Left renal pelvis (tissue), 4 donors: ENCODE results near the gene SRRM3. TPM values are rescaled to one million over a fixed set of nuclear protein-coding genes. Genes with fewer than 3 reads are reported as not detected.
"Not testable (repeated sequence)": the region's sequence is repeated elsewhere in the genome, so short reads cannot be mapped to it uniquely, and the experiment has no call there.

Experiments
- DNase-seq, 4 donors: peaks; one replicate each; pipeline ENCODE4 v3.0.0-alpha.2; 2013; ENCODE audit warnings: low read depth in 4 of 4, low spot score in 3 of 4
- polyA plus RNA-seq, 4 donors: library from polyadenylated mRNA; unstranded; fragments of 120-200 nt; gene quantifications; one replicate each; pipeline ENCODE4 v1.2.1, GENCODE V29; 2013; ENCODE audit not compliant: insufficient read length in 4 of 4

The SRRM3 gene
- polyA plus RNA-seq, 4 donors: 0.14 to 2.2 (median 1.2) TPM

DNA sequence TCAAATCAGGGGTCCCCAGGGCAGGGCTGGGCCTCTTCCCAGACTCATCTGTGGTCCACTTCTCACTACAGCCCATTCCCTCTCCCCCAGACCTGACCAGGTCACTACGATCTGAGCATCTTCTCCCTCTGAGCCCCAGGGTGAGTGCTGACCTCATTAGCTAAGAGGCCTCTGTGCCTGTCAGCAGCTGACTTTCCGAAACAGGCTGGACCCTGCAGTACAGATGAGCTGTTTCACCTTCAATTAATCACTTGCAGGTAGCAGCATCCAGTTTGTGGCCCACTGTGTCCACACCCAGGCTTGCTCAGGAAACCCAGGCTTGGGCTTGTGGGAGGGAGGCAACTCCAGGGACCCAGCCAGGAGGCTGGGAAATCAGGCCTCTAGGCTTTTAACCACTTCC, 24.3 kb downstream of the SRRM3 start:
- no peak for DNase-seq

DNA sequence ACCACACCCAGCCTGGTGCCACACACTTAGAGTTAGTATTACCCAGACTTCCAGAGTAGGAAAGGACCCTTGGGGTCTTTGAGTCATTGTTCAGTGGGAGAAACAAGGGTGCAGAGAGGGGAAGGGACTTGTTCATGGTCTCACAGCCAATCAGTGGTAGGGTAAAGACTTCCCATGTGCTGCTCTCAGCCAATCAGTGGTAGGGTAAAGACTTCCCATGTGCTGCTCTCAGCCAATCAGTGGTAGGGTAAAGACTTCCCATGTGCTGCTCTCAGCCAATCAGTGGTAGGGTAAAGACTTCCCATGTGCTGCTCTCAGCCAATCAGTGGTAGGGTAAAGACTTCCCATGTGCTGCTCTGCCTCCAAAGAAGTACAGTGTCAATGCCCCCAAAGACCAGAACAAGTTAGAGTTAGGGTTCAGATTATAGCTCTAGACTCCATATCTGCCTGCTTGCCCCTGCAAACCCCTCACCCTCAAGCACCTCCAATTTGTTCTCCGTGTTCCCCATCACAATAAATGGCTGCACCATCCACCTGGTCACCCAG, 25.3 kb downstream of the SRRM3 start:
- DNase-seq: not testable (repeated sequence)

DNA sequence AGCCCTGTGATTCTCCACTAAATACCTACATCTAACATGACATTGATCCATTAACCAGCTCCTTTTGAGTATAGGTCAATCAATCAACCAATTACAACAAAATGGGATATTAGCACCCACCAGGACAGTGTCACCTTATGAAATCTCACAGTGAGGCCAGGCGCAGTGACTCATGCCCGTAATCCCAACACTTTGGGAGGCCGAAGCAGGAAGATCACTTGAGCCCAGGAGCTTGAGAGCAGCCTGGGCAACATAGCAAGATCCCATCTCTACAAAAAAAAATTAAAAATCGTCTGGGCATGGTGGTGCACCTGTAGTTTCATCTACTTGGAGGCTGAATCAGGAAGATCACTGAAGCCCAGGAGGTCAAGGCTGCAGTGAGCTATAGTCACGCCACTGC, 28.5 kb downstream of the SRRM3 start:
- no peak for DNase-seq

DNA sequence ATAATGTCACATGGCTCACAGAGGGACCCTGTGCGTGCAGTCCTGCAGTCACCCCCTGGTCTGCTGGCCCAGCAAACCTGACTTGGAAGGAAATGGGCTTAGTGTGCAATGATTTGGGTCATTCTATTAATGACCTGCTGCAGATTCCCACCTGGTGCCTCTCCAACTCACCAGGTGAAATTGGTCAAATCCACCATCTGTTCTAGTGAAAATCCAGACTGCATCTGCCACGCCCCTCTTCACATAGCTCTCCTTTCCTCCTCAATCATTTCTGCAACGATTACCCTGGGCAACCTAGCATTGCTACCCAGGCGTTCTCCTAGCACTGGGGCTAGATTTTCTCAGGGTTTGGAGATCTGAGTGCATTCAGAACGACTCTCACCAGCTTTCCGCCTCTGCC, 29.4 kb downstream of the SRRM3 start:
- DNase-seq: no peak

DNA sequence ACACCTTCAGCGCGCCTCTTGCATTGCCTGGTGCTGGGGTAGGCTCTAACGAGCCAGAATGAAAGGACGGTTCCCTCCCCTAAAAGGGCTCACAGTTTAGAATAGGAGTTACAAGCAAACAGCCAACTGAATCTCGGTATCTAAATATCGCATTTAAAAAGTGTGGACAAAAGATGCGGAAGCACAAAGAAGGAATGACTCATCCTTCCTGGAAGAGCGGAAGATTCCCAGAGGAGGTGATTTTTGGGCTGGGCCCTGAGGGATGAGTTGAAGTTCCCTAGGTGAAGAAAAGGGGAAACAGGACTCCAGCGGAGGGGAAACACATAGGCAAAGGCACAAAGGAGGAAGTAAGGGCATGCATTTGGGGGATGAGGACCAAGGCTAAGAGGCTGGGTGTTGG, 29.9 kb downstream of the SRRM3 start:
- no peak for DNase-seq

DNA sequence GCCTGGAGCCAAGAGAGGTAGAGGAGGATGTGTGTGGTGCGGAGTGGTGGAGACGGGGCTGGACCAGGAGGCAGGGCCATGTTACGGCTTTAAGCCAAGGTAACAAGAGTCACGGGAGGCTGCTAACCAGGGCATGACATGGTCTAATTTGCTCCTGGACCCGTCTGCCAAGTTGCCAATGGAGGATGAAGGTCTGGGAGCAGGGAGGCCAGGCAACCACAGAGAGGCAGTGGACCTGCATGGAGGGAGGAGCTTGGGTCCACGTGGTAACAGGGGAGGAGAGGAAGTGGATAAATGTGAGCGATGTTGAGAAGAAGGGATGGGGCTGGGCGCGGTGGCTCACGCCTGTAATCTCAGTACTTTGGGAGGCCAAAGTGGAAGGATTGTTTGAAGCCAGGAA, 31.0 kb downstream of the SRRM3 start:
- DNase-seq: no peak

DNA sequence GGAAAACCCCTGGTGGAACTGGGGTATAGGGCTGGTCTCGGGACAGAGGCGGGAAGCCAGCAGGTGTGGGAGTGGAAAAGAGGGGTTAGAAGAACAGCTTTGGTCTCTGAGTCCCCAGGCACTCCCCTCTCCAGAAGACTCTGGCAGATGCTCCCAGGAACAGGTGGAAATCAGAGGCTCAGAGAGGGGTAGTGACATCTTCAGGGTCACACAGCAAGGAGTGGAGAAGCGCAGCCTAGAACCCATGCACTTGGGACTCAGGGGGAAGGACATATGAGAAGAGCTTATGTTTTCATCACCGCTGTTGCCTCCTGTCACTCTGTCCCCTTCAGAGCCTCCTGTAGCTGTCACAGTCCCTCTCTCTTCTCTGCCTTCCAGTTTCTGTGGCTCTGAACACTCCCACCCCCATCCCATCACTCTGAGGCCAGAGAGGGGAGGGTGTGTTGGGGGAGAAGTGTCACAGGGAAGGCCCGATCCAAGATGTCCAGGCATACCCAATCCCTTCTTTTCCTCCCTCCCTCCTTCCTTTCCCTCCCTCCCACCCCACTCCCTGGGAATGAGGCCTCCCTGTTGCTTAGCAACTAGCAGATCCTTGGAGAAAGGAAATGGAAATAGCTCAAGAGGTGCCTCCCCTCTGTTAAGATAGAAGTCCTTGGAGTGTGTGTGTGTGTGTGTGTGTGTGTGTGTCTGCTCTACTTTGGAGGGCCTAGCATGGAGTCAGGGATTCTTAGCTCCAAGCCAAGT, 32.0 kb downstream of the SRRM3 start:
- DNase-seq: no peak

DNA sequence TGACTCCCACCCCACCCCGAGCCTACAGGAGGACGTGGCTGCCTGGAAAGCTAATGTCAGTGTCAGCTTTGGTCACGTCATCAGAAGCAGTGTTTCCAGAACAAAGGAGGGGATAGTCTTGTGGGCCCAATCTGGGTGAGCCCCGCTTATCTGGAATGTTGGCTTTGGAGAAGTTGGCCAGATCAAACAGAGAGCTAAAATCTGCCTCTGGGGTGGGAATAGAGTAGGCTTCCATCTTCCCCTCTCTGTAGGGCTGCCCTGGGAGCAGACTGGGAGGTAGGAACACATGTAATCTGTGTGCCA, 32.5 kb downstream of the SRRM3 start:
- no peak for DNase-seq

DNA sequence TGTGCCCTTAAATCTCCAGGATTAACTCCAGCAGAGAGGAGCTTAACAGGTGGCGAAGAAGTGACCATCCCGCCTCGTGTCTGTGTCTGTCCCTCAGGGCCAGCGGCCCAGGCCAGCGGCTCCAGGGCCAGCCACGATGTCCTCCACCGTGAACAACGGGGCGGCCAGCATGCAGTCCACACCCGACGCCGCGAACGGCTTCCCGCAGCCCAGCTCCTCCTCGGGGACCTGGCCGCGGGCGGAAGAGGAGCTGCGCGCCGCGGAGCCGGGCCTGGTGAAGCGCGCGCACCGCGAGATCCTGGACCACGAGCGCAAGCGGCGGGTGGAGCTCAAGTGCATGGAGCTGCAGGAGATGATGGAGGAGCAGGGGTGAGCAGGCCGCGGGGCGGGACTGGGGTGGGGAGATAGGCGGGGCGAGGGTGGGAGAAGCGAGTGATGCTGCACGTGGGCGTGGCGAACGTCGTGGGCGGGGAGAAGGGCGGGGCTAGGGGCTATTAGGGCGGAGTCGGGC, 33.3 kb downstream of the SRRM3 start:
- peak in 2 of 4 donors; percentile 42 to 44 for DNase-seq

DNA sequence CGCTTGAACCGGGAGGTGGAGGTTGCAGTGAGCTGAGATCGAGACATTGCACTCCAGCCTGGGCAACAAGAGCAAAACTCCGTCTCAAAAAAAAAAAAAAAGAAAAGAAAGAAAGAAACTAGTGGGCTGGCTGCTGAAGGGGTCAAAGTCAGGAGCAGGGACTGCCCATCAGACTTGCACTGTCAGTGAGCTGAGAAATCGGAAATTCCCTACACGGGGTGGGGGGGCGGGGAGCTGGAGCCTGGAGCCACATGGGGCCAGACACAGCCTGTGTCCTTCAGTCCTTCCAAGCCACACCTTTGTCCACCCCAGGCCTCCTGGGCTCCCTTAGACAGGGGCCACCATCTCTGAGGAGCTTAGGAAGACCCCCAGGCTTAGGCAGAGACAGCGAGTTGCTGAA, 34.5 kb downstream of the SRRM3 start:
- DNase-seq: no peak

DNA sequence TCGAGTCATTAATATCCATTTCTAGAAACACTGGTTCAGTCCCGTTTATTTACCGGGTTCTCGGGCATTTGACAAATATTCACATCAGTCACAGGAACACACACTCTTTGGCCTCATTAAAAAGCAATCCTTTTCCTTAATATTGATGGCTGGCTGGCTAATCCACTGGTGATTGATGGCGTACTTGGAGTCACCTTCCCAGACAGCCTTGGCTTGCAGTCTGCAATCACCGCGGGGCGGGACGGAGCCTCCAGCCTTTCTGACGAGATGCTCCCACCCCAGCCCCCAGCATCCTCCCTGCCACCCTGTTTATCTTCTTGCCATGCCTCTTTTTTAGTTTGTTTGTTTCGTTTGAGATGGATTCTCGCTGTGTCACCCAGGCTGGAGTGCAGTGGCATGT, 36.6 kb downstream of the SRRM3 start:
- no peak for DNase-seq

DNA sequence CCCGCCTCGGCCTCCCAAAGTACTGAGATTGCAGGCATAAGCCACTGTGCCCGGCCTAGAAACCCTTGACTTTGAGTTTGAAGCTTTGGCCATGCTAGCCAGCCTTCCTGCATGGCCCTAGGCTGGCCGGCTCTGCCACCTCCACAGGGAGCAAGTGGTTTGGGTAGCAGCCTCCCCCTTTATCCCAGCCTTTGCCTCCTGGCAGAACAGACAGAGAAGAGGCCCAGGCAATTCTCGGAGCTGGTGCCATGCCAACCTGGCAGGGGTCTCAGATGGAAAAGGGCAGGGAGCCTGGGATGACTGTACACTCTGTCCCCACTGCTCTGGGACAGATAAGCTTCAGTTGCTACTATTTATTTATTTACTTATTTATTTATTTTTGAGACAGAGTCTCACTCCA, 39.4 kb downstream of the SRRM3 start:
- DNase-seq: no peak

DNA sequence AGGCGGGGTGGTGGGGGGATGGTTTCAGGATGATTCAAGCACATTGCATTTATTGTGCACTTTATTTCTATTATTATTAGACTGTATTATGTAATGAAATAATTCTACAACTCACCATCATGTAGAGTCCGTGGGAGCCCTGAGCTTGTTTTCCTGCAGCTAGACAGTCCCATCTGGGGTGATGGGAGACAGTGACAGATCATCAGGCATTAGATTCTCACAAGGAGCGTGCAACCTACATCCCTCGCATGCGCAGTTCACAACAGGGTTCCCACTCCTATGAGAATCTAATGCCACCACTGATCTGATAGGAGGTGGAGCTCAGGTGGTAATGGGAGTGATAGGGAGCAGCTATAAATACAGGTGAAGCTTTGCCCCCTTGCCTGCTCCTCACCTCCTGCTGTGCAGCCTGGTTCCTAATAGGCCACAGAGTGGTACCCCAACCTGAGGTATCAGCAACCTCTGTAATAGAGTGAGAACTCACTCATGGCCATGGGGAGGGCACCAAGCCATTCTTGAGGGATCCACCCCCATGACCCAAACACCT, 40.9 kb downstream of the SRRM3 start:
- not testable (repeated sequence) for DNase-seq

DNA sequence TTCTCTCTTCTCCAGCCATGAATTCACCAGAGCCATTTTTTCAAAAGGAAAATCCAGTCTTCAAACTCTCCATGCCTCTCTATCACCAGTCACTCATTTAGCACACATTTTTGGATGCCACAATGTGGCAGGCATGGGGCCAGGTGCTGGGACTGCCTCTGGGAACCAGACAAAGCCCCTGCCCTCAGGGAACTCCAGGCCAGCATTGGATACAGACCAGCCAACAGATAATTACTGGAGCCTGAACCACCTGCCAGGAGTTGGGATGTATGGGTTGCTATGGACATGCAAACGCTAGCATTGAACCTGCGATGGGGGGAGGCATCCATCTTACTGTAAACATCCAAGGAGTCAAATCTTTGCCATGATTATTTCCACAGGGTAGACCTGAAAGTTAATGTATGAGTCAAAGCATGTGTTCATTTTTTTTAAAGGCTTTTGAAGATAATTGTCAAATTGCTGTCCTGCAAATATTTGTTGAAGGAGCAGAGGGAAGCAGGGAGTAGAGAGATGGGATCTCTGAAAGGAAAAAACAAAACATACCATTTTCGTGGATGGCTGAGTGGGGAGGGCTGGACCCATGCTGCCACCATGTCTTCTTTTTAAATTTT, 43.2 kb downstream of the SRRM3 start:
- no peak for DNase-seq

DNA sequence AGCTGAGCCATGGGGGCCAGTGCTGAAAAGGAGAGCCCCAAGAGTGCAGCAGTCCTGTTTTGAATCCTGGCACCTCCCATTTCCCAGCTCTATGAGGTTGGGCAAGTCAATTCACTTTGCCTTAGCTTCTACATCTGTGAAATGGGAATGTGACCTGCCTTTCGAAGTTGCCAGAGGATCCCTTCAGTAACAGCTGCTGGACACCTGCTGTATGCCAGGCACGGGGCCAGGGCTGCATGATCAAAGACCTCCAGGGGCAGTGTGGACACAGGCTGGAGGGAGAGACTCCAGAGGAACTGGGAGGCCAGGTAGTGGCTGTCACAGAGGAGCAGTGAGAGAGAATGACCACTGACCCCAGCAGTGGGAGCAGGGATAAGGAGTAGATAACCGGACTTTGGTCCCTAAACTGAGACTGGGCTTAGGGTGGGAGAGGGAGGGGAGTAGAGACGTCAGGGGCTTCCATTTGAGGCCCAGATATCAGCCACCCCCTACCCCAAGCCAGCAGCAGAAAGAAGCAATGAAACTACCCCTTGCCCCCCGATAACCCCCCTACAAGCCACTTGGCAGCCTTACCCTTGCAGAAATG, 45.2 kb downstream of the SRRM3 start:
- no peak for DNase-seq

DNA sequence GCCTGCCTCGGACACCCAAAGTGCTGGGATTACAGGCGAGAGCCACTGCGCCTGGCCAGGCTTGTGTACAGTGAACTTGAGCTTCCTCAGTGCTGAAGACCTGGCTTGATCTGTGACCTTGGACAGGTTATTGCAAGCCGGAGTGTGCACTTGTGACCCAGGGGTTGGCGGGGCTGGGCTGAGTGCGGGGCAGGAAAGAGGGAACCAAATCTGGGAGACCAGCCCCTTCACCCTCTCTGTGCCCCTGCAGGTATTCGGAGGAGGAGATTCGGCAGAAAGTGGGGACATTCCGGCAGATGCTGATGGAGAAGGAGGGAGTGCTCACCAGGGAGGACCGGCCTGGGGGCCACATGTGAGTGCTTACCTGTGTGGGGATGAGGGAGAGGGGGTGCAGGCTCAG, 46.2 kb downstream of the SRRM3 start:
- no peak for DNase-seq

DNA sequence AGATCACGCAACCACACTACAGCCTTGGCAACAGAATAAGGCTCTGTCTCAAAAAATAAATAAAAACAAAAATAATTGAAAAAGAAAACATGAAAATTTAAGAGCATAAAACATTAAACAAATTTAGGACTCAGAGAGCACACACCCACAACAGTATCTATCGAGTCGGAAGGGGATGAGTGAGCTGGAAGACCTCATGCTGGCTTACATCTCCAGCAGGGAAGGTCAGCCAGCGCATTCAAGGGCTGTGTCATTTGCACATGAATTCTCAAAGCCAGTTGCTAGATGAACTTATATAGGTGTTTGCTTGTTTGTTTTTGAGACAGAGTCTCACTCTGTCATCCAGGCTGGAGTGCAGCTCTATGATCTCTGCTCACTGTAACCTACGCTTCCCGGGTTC, 50.3 kb downstream of the SRRM3 start:
- DNase-seq: no peak

DNA sequence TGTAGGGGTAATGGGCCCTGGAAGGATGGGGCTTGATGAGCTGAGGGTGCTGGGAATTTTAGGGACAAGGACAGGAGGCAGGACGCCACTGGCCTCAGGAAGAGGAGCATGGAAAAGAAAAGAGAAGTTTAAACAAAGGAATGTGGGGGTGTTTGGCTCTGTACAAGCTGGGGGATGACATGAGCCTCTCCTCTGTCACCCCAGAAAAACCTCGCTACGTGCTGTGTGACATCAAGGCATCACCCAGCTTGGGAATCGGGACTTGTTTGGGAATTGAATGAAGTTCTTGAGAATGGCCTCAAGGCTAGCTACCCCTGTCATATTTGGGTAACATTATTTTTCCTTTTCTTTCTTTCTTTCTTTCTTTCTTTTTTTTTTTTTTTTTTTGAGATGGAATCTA, 53.1 kb downstream of the SRRM3 start:
- no peak for DNase-seq

DNA sequence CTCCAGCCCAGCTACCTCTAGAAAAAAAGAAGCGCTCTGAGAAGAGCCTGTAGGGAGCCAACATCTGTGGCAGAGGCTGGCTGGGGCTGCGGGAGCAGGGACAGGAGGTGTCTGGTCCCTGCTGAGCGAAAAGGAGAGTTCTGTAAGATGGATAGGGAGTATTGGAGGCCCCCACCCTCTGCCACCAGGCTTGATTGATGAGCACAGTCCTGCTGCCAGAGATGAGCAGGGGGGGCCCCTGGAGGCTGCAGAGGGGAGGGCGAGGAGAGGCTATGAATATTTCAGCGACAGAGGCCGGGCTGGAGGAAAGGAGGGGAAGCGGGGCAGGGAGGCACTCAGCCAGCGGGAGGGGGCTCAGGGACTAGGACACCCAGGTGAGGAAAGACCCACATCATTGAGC, 56.3 kb downstream of the SRRM3 start:
- DNase-seq: no peak

DNA sequence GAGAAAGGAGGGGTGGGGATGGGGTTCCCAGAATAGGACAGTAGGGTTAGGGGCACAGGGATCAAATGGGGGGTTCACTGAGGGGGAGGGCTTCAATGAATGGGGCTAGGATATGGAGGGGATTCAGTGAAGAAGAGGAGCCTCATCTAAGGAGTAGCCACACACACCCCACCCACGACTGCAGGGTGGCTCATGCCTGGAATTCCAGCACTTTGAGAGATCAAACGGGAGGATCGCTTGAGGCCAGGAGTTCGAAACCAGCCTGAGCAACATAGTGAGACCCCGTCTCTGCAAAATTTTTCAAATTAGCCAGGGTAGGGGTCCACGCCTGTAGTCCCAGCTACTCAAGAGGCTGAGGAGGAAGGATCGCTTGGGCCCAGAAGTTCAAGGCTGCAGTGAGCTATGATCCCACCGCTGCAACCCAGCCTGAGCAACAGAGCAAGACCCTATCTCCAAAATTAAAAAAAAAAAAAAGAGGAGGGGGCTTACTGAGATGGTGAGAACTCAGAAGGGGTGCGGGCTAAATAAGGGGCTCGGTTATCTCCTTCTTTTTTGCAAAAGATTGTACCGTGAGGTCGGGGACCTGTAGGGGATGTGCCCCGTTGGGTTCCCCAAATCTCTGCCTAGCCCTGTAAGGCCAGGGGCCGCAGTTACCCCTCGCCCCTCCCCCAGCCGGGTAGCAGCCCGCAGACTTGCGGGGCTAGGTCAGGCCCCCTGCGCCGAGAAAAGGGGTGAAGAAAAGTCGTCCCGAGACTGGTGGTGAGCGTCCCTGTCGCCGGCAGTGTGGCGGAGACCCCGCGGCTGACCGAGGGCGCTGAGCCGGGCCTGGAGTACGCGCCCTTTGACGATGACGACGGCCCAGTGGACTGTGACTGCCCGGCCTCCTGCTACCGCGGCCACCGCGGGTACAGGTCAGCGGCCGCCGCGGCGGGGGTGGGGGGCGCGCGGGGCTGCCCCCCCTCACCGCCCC, 57.7 kb downstream of the SRRM3 start:
- no peak for DNase-seq
